Osteoblast (primary cell): ENCODE results near the gene NOTUM. TPM values are rescaled to one million over a fixed set of nuclear protein-coding genes. Genes with fewer than 3 reads are reported as not detected.

Experiments used
- DNase-seq: peaks from one replicate; pipeline ENCODE4 v3.0.0; 2011; ENCODE audit warnings: low spot score, mixed read lengths; ENCODE audit not compliant: insufficient read length; ENCODE audit errors: missing footprints
- H2AFZ ChIP-seq: 2 replicates; pipeline ENCODE4 v1.6.0; 2011; ENCODE audit warnings: mild to moderate bottlenecking, low read length
- H3K27ac ChIP-seq: 2 replicates; pipeline ENCODE4 v1.5.1; 2011; ENCODE audit warnings: mild to moderate bottlenecking, low read depth, low read length, moderate library complexity
- H3K27me3 ChIP-seq: 2 replicates; pipeline ENCODE4 v1.6.0; 2012; ENCODE audit warnings: mild to moderate bottlenecking, control low read depth, inconsistent platforms, low read length, moderate library complexity; ENCODE audit not compliant: insufficient read depth
- H3K36me3 ChIP-seq: 2 replicates; pipeline ENCODE4 v1.5.1; 2011; ENCODE audit warnings: mild to moderate bottlenecking, low read length, control low read depth, moderate library complexity; ENCODE audit not compliant: insufficient read depth
- H3K4me1 ChIP-seq: 2 replicates; pipeline ENCODE4 v1.5.1; 2011; ENCODE audit warnings: mild to moderate bottlenecking, low read length, control low read depth, moderate library complexity; ENCODE audit not compliant: insufficient read depth
- H3K4me2 ChIP-seq: 2 replicates; pipeline ENCODE4 v1.6.0; 2011; ENCODE audit warnings: mild to moderate bottlenecking, low read length; ENCODE audit not compliant: insufficient read depth
- H3K4me3 ChIP-seq: fragments of 200-600 bp; sonication (generic); 3 replicates; pipeline ENCODE4 v1.5.1; 2012; ENCODE audit warnings: mild to moderate bottlenecking, low read length, inconsistent platforms; ENCODE audit not compliant: insufficient read depth
- H3K79me2 ChIP-seq: 2 replicates; pipeline ENCODE4 v1.6.0; 2012; ENCODE audit warnings: mild to moderate bottlenecking, low read length, control low read depth, inconsistent platforms; ENCODE audit not compliant: insufficient read depth
- H3K9me3 ChIP-seq: 2 replicates; pipeline ENCODE4 v1.5.1; 2011; ENCODE audit warnings: low read depth, low read length, control low read depth
- H4K20me1 ChIP-seq: 2 replicates; pipeline ENCODE4 v1.6.0; 2012; ENCODE audit warnings: mild to moderate bottlenecking, low read length, control low read depth; ENCODE audit not compliant: insufficient read depth
- total RNA-seq: library from RNA; depleted of rRNA; stranded (reverse); fragments of >200 nt; gene quantifications from 2 replicates; pipeline ENCODE4 v1.2.3, GENCODE V29; 2012
- TF ChIP-seq, protein P1 (sequence below): IDR thresholded peaks from 2 replicates; pipeline ENCODE4 v1.5.1; 2011; ENCODE audit warnings: mild to moderate bottlenecking, low read depth, low read length, moderate library complexity; ENCODE audit errors: extremely low read depth

NOTUM gene
- total RNA-seq, 1 donor = 0.72 TPM

DNA sequence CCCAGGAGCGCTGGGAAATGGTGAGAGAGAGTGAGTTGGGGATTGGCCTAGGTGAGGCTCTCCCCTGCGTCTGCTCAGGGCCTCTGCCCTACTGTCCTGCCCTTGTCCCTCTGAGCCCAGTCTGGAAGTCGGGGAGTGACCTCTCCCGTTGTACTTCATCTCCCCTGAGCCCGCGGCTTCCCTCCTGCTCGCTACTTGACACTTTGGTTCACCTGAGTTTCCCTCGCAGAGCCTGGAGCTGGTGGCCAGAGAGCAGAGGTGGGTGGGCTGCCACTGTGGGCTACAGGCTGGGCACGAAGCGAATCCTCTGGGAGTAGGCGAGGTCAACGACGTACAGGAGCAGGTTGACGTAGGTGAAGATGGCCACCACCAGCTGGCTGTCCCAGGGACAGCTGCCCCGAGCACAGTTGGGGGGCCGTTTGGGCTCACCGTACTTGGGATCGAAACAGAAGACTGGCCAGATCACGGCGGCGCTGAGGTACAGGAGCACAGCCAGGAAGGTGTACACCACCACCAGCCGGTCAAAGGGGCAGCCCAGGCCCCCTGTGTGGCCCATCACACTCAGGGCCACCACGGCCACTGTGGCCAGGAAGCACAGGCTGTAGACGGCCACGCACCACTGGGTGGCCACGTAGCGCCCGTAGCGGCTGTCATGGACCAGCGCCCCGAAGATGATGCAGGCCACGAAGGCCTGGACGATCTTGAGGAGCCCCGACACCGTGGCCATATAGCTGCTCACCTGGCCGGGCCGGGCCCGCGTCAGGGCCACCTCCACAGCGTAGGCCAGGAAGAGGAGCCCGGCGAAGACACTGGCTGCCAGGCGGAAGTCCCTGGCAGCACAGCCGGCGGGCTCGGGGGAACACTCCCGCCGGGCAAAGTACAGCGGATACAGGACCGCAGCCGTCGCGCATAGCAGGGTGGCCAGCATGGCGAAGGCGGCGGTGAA lies 20.2 kb downstream of the NOTUM start:
- TF ChIP-seq, protein P1, sequence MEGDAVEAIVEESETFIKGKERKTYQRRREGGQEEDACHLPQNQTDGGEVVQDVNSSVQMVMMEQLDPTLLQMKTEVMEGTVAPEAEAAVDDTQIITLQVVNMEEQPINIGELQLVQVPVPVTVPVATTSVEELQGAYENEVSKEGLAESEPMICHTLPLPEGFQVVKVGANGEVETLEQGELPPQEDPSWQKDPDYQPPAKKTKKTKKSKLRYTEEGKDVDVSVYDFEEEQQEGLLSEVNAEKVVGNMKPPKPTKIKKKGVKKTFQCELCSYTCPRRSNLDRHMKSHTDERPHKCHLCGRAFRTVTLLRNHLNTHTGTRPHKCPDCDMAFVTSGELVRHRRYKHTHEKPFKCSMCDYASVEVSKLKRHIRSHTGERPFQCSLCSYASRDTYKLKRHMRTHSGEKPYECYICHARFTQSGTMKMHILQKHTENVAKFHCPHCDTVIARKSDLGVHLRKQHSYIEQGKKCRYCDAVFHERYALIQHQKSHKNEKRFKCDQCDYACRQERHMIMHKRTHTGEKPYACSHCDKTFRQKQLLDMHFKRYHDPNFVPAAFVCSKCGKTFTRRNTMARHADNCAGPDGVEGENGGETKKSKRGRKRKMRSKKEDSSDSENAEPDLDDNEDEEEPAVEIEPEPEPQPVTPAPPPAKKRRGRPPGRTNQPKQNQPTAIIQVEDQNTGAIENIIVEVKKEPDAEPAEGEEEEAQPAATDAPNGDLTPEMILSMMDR = no peak
- Histone ChIP-seq H3K4me2 (no peak overlapping the region), H3K36me3 (no peaks in the 10 kb centered on the region), H3K9me3 (no peaks in the 10 kb centered on the region), H3K27ac (no peak overlapping the region), H3K4me1 (peaks cover 6% of the 10 kb centered on the region), H3K4me3 (no peak overlapping the region), H2AFZ (no peak overlapping the region), H3K79me2 (peaks cover 6% of the 10 kb centered on the region), H4K20me1 (no peaks in the 10 kb centered on the region), H3K27me3 (peaks cover 7% of the 10 kb centered on the region)
- DNase-seq = no peak

DNA sequence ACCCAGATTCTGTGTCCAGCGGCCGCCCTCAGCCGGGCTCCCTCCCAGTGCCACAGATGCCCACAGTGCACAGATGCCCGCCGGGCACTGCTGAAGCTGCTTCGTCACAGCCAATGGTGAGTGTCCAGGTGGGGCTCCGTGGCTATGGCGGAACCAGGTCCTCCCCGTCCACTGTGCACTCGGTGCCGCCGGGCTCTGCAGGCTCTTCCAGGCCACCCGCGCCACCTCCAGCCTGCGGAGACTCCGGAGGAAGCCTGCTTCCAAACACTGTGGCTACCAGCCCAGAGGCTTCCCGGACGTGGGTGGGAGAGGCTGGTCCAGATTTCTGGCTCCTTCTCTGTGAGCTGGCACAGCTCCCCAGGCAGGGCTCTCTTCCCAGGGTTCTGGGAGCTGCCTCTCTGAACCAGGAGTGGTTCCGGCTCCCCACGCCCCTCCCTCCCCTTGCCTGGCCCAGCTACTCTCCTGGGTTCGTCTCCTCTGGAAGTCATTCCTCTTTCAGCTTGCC lies 21.1 kb downstream of the NOTUM start:
- peaks cover 6% of the 10 kb centered on the region for H3K4me1 ChIP-seq
- H3K9me3 ChIP-seq = no peaks in the 10 kb centered on the region
- H3K27ac ChIP-seq = no peak overlapping the region
- peaks cover 7% of the 10 kb centered on the region for H3K27me3 ChIP-seq
- peaks cover 5% of the 10 kb centered on the region for H4K20me1 ChIP-seq
- no peak for DNase-seq
- peaks cover 6% of the 10 kb centered on the region for H3K79me2 ChIP-seq
- H3K4me2 ChIP-seq = peak overlapping the region; percentile 29
- TF ChIP-seq, protein P1 = no peak
- H3K4me3 ChIP-seq = no peak overlapping the region
- H2AFZ ChIP-seq = peak overlapping the region; percentile 37
- H3K36me3 ChIP-seq = peaks cover under 1% of the 10 kb centered on the region

DNA sequence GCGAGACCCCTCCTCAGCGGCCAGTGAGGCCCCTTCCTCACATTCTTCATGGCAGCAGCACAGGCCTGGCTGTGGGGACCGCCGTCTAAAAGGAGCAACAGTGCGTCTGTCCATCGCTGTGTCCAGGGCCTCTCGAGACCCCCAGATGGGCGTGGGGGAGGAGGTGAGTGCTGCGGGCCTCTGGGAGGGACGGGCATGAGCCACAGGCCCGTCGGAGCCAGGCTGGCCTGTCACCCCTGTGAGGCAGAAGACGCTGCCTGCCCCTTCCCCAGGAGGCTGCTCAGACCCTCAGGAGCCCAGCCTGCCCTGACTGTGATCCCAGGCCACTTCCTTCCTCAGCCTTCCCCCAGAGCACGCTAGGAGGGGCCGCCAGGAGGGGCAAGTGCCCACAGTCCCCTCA lies 21.8 kb downstream of the NOTUM start:
- peaks cover 7% of the 10 kb centered on the region for H3K36me3 ChIP-seq
- TF ChIP-seq, protein P1 = no peak
- peaks cover 6% of the 10 kb centered on the region for H3K4me1 ChIP-seq
- no peak overlapping the region for H2AFZ ChIP-seq
- peaks cover 11% of the 10 kb centered on the region for H4K20me1 ChIP-seq
- H3K27me3 ChIP-seq = peaks cover 1% of the 10 kb centered on the region
- no peak overlapping the region for H3K4me2 ChIP-seq
- no peak overlapping the region for H3K4me3 ChIP-seq
- H3K79me2 ChIP-seq = peaks cover 6% of the 10 kb centered on the region
- H3K27ac ChIP-seq = no peak overlapping the region
- H3K9me3 ChIP-seq = no peaks in the 10 kb centered on the region
- DNase-seq = no peak

DNA sequence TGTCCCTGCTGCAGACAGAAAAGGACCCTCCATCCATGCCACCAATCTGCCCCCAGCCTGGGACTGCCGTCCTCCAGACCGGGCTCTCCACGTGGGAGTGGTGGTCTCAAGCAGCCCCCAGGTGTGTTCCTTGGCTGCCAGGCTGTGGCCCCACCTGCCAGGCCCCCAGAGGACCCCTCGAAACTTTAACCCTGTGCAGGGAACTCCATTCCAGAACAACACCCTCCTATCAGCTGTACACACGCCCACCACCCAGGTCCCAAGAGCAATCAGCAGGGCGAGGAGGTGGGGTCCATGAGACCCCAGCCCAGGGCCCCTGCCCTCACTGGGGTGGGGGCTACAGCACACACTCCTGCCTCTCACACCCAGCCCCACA lies 25.3 kb downstream of the NOTUM start:
- DNase-seq = no peak
- Histone ChIP-seq H3K4me2 (peak overlapping the region; percentile 40), H3K27ac (no peak overlapping the region), H3K4me3 (peak overlapping the region; percentile 54), H3K79me2 (peaks cover 6% of the 10 kb centered on the region), H3K27me3 (no peaks in the 10 kb centered on the region), H3K9me3 (no peaks in the 10 kb centered on the region), H2AFZ (no peak overlapping the region), H3K4me1 (peaks cover 6% of the 10 kb centered on the region), H3K36me3 (peaks cover 12% of the 10 kb centered on the region), H4K20me1 (peaks cover 18% of the 10 kb centered on the region)
- TF ChIP-seq, protein P1 = no peak
